Parathyroid adenoma (tissue), 2 donors: ENCODE results near the gene ALDH1L2.

Experiments
- H2AFZ ChIP-seq: fragments of 300-600 bp; sonication (generic); one replicate; pipeline ENCODE4 v1.7.0; 2017; ENCODE audit warnings: antibody characterized with exemption, mild to moderate bottlenecking
- H3K27ac ChIP-seq: fragments of 300-600 bp; sonication (generic); one replicate; pipeline ENCODE4 v1.7.0; 2017
- H3K27me3 ChIP-seq: fragments of 300-600 bp; sonication (generic); one replicate; pipeline ENCODE4 v1.7.0; 2017; ENCODE audit warnings: low read length; ENCODE audit not compliant: control insufficient read depth, insufficient read depth
- H3K36me3 ChIP-seq: fragments of 300-600 bp; sonication (generic); one replicate; pipeline ENCODE4 v1.7.0; 2017; ENCODE audit warnings: low read length; ENCODE audit not compliant: control insufficient read depth, insufficient read depth
- H3K4me1 ChIP-seq: fragments of 300-600 bp; sonication (generic); one replicate; pipeline ENCODE4 v1.7.0; 2017; ENCODE audit warnings: control low read depth
- H3K4me2 ChIP-seq: fragments of 300-600 bp; sonication (generic); one replicate; pipeline ENCODE4 v1.7.0; 2017; ENCODE audit warnings: low read length
- H3K4me3 ChIP-seq: fragments of 300-600 bp; sonication (generic); one replicate; pipeline ENCODE4 v1.7.0; 2017; ENCODE audit warnings: low read depth, low read length
- H3K79me2 ChIP-seq: fragments of 300-600 bp; sonication (generic); one replicate; pipeline ENCODE4 v1.7.0; 2017; ENCODE audit warnings: control low read depth
- H3K9ac ChIP-seq: fragments of 300-600 bp; sonication (generic); one replicate; pipeline ENCODE4 v1.7.0; 2017; ENCODE audit warnings: mild to moderate bottlenecking
- H3K9me3 ChIP-seq: fragments of 300-600 bp; sonication (generic); one replicate; pipeline ENCODE4 v1.7.0; 2017; ENCODE audit warnings: low read length; ENCODE audit not compliant: control insufficient read depth
- TF ChIP-seq, protein P1 (sequence below): fragments of 300-600 bp; sonication (generic); IDR thresholded peaks from one replicate; pipeline ENCODE4 v1.7.0; 2017; ENCODE audit warnings: antibody characterized with exemption, mild to moderate bottlenecking
- donor health status: primary hyperparathyroidism.

ALDH1L2 gene

DNA sequence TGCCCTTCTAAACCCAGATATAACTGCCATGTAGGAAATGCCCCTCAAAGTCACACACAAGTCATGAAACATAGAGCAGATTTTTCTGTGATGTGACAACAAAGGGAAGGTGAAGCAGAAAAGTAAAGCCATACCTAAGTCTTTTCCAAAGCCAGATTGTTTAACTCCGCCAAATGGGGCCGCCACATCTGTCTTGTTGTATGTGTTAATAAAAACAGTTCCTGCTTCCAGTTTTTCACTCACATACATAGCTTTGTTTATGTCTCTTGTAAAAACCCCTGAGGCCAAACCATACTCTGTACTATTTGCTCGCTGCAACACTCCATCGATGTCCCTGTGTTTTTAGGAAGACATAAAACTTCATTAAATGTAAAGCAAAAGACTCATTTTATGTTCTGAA lies 57.8 kb downstream of the ALDH1L2 start:
- TF ChIP-seq, protein P1, sequence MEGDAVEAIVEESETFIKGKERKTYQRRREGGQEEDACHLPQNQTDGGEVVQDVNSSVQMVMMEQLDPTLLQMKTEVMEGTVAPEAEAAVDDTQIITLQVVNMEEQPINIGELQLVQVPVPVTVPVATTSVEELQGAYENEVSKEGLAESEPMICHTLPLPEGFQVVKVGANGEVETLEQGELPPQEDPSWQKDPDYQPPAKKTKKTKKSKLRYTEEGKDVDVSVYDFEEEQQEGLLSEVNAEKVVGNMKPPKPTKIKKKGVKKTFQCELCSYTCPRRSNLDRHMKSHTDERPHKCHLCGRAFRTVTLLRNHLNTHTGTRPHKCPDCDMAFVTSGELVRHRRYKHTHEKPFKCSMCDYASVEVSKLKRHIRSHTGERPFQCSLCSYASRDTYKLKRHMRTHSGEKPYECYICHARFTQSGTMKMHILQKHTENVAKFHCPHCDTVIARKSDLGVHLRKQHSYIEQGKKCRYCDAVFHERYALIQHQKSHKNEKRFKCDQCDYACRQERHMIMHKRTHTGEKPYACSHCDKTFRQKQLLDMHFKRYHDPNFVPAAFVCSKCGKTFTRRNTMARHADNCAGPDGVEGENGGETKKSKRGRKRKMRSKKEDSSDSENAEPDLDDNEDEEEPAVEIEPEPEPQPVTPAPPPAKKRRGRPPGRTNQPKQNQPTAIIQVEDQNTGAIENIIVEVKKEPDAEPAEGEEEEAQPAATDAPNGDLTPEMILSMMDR = no peak
- Histone ChIP-seq H3K36me3 (no peaks in the 10 kb centered on the region), H3K27me3 (no peaks in the 10 kb centered on the region), H3K9ac (no peak overlapping the region), H3K9me3 (no peaks in the 10 kb centered on the region), H3K4me3 (no peak overlapping the region), H3K4me1 (no peaks in the 10 kb centered on the region), H3K79me2 (no peaks in the 10 kb centered on the region), H3K27ac (no peak overlapping the region), H2AFZ (no peak overlapping the region), H3K4me2 (no peak overlapping the region)

DNA sequence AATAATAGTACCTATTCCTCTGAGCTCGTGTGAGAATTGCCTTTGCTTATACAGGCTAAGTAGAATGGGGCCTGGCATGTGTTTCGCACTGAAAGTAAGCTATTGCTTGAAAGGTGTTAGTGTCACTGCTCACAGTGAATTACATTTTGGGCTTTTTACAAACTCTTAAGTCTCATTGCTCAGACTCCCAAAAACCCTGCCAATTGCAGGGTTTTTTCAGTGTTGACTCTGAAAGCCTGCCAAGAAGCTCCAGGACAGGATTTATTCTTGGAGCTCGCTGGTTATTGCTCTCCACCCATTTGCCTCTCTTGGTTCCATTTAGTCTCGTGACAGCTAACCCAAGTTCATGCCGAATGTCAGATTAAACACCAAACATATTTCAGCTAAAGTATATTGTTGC lies 58.4 kb downstream of the ALDH1L2 start:
- Histone ChIP-seq H3K27me3 (no peaks in the 10 kb centered on the region), H3K4me3 (no peak overlapping the region), H3K79me2 (no peaks in the 10 kb centered on the region), H3K9me3 (no peaks in the 10 kb centered on the region), H3K27ac (no peak overlapping the region), H3K4me2 (no peak overlapping the region), H3K36me3 (no peaks in the 10 kb centered on the region), H3K9ac (no peak overlapping the region), H2AFZ (no peak overlapping the region), H3K4me1 (no peaks in the 10 kb centered on the region)
- TF ChIP-seq, protein P1 = no peak

- H3K9ac ChIP-seq = no peak overlapping the region
- H2AFZ ChIP-seq = no peak overlapping the region
- no peak overlapping the region for H3K4me2 ChIP-seq
- no peaks in the 10 kb centered on the region for H3K4me1 ChIP-seq
- H3K79me2 ChIP-seq = no peaks in the 10 kb centered on the region
- H3K4me3 ChIP-seq = no peak overlapping the region
- no peaks in the 10 kb centered on the region for H3K36me3 ChIP-seq
- TF ChIP-seq, protein P1 = no peak
- H3K27ac ChIP-seq = no peak overlapping the region
- no peaks in the 10 kb centered on the region for H3K9me3 ChIP-seq
- H3K27me3 ChIP-seq = no peaks in the 10 kb centered on the region
Measured at GRCh38 chr12:105024928-105025327, 59.3 kb downstream of the ALDH1L2 start.

GRCh38 chr12:105020241-105020962 lies 63.9 kb downstream of the ALDH1L2 start:
- H3K36me3 ChIP-seq = no peaks in the 10 kb centered on the region
- no peak overlapping the region for H3K4me3 ChIP-seq
- H3K4me1 ChIP-seq = no peaks in the 10 kb centered on the region
- H3K79me2 ChIP-seq = no peaks in the 10 kb centered on the region
- TF ChIP-seq, protein P1 = no peak
- no peaks in the 10 kb centered on the region for H3K9me3 ChIP-seq
- H3K9ac ChIP-seq = no peak overlapping the region
- H3K4me2 ChIP-seq = no peak overlapping the region
- no peaks in the 10 kb centered on the region for H3K27me3 ChIP-seq
- no peak overlapping the region for H2AFZ ChIP-seq
- no peak overlapping the region for H3K27ac ChIP-seq

DNA sequence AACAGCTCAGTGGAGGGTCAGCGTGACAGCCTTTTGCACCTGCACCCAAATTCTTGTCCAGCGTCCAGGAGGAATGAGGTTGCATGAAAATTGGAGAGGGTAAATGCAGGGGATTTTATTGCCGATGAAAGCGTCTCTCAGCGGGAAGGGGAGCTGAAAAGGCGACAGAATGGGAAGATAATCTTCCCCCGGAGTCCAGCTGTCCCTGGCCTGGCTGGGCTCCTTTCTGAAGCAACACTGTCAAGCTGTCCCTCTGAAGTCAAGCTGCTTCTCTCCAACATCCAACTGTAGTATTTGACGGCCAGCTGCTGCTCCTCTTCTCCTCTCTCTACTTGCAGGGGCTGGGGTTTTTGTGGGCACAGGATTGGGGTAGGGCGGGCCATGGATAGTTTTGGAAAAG lies 65.5 kb downstream of the ALDH1L2 start:
- H3K4me1 ChIP-seq = no peaks in the 10 kb centered on the region
- no peak overlapping the region for H3K4me2 ChIP-seq
- H3K4me3 ChIP-seq = no peak overlapping the region
- TF ChIP-seq, protein P1 = no peak
- no peak overlapping the region for H3K9ac ChIP-seq
- H3K27me3 ChIP-seq = no peaks in the 10 kb centered on the region
- no peaks in the 10 kb centered on the region for H3K9me3 ChIP-seq
- no peak overlapping the region for H2AFZ ChIP-seq
- H3K27ac ChIP-seq = no peak overlapping the region
- H3K79me2 ChIP-seq = no peaks in the 10 kb centered on the region
- no peaks in the 10 kb centered on the region for H3K36me3 ChIP-seq
